Measurements from ENCODE around the gene ATG101.

- TF ChIP-seq CTCF (conservative IDR thresholded peaks at IDR 0.05 in 1 of 2, IDR thresholded peaks at IDR 0.05 in 1 of 2; ENCODE audit: extremely low read depth in 1 of 2, insufficient read depth in 1 of 2, low read depth in 1 of 2, low read length in 2 of 2) (peak; percentile 69 to 82), EZH2 (IDR thresholded peaks at IDR 0.05; ENCODE audit: borderline replicate concordance, low read length) (no peak)
These were observed 52.2 kb downstream of the ATG101 start for GRCh38 chr12:52121824-52122539.
